ENCODE measurements around the gene MT2A.

DNA sequence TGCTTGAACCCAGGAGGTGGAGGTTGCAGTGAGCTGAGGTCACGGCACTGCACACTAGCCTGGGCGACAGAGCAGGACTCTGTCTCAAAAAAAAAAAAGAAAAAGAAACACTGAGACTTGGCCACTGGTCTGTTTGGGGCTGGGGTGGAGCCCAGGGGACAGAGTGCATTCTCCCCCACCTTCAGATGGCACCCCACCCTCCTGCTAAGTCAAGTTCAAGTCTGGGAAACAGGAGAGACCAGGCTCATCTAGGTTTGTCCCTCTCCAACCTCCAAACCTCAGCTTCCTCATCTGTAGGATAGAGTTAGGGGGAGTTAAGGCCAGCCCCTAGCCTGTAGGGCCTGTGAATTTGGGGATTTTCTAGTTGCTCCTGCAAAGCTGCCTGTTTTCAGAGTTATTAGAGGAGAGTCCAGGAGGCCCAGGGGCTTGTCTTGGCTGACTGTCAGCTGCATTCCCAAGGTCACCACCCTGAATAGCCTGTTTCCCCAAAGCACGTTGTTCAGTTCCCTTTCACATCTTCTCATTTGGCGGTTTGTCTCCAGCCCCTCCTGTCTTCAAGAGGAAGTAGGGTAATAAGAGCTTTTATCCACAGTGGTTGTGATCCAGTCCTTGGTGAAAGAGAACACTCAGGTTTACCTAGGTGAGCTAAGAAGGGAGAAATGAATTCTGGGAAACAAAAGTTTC is 16.9 kb upstream of the MT2A start:
- TF ChIP-seq POLR2AphosphoS5 (IDR thresholded peaks at IDR 0.05) (no peak), CTCF (IDR thresholded peaks at IDR 0.05 in 8 of 11, conservative IDR thresholded peaks at IDR 0.05 in 3 of 11) (no peak)
